Endothelial cell of umbilical vein (primary cell): ENCODE data around the gene TBC1D14. TPM values are rescaled to one million over a fixed set of nuclear protein-coding genes. Genes with fewer than 3 reads are reported as not detected.

Experiments used
- BruUV-seq: library from RNA; stranded (reverse); fragments of 400-500 nt; replicated peaks from 2 replicates; lab custom pipeline; 2021; lab: Mats Ljungman, UMichigan
- CTCF ChIA-PET: fragments of 300-600, 350-600 bp; sonication (Branson Sonifier 250); formaldehyde crosslinking; loops from one replicate; lab custom pipeline; 2021; ENCODE audit warnings: antibody characterized with exemption, inconsistent platforms; lab: Charles Lee
- POLR2A ChIA-PET: fragments of 300-600, 350-600 bp; sonication (Branson Sonifier 250); formaldehyde crosslinking; loops from one replicate; lab custom pipeline; 2021; ENCODE audit warnings: antibody characterized with exemption, inconsistent platforms; lab: Charles Lee
- DNase-seq: peaks from one replicate; pipeline ENCODE4 v3.0.0-alpha.2; 2011; ENCODE audit warnings: low read depth, low spot score
- FAIRE-seq: peaks from 2 replicates; lab custom pipeline; 2011; peaks lifted over from hg19 to GRCh38; lab: Jason Lieb, UNC
- H2AFZ ChIP-seq: 2 replicates; pipeline ENCODE4 v1.6.0; 2012; ENCODE audit warnings: low read depth, low read length, control low read depth, inconsistent platforms
- H3K27ac ChIP-seq: 2 replicates; pipeline ENCODE4 v1.5.1; 2011; ENCODE audit warnings: low read depth, mild to moderate bottlenecking, control low read depth, low read length, moderate library complexity; ENCODE audit not compliant: insufficient read depth
- H3K27me3 ChIP-seq, 2 experiments: 2 replicates each; pipeline versions ENCODE4 v1.6.0 to v1.6.1; 2011; ENCODE audit warnings: low read length in 2 of 2, mixed read lengths in 1 of 2; ENCODE audit not compliant: control insufficient read depth in 2 of 2, insufficient read depth in 2 of 2
- H3K36me3 ChIP-seq, 2 experiments: 2 replicates in 1 of 2; 3 replicates in 1 of 2; pipeline ENCODE4 v1.5.1; 2011; ENCODE audit warnings: low read length in 2 of 2, mild to moderate bottlenecking in 1 of 2, moderate library complexity in 1 of 2; ENCODE audit not compliant: control insufficient read depth in 2 of 2, insufficient read depth in 2 of 2; ENCODE audit errors: extremely low read depth in 1 of 2
- H3K4me1 ChIP-seq: 3 replicates; pipeline ENCODE4 v1.5.1; 2011; ENCODE audit warnings: mild to moderate bottlenecking, low read length; ENCODE audit not compliant: control insufficient read depth, insufficient read depth; ENCODE audit errors: extremely low read depth
- H3K4me2 ChIP-seq: 2 replicates; pipeline ENCODE4 v1.6.1; 2011; ENCODE audit warnings: low read length, control low read depth, mixed read lengths; ENCODE audit not compliant: insufficient read depth
- H3K4me3 ChIP-seq, 3 experiments: fragments of 200-600 bp in 1 of 3; sonication (generic), shearing (Covaris generic) in 1 of 3; replicated peaks in 1 of 3; 2 replicates each; pipeline ENCODE4 v1.5.1; 2011 to 2016; ENCODE audit warnings: control low read depth in 3 of 3, low read length in 3 of 3, mild to moderate bottlenecking in 2 of 3, inconsistent platforms in 1 of 3, low read depth in 1 of 3, moderate library complexity in 1 of 3; ENCODE audit not compliant: insufficient read depth in 1 of 3
- H3K79me2 ChIP-seq: 2 replicates; pipeline ENCODE4 v1.6.0; 2012; ENCODE audit warnings: low read length, inconsistent platforms; ENCODE audit not compliant: control insufficient read depth, insufficient read depth
- H3K9ac ChIP-seq: replicated peaks from 2 replicates; pipeline ENCODE3; 2011; ENCODE audit warnings: low read length, control low read depth; ENCODE audit not compliant: insufficient read depth; ENCODE audit errors: extremely low read depth
- H3K9me1 ChIP-seq: replicated peaks from 3 replicates; pipeline ENCODE4 v1.6.0; 2011; ENCODE audit warnings: mild to moderate bottlenecking, low read length; ENCODE audit not compliant: control insufficient read depth, insufficient read depth; ENCODE audit errors: extremely low read depth
- H3K9me3 ChIP-seq: replicated peaks from 2 replicates; pipeline ENCODE4 v1.5.1; 2012; ENCODE audit warnings: low read length, inconsistent platforms; ENCODE audit not compliant: control insufficient read depth, insufficient read depth
- H4K20me1 ChIP-seq: replicated peaks from 2 replicates; pipeline ENCODE3; 2011; ENCODE audit warnings: mild to moderate bottlenecking, low read length; ENCODE audit not compliant: control insufficient read depth, insufficient read depth; ENCODE audit errors: extremely low read depth
- CTCF ChIP-seq, 2 donors: IDR thresholded peaks; 1 replicate in 1 of 2; 2 replicates in 1 of 2; pipeline ENCODE4 v1.5.1; 2011; ENCODE audit warnings: low read length in 2 of 2, mild to moderate bottlenecking in 2 of 2, moderate library complexity in 2 of 2, control low read depth in 1 of 2, inconsistent platforms in 1 of 2, low read depth in 1 of 2; ENCODE audit not compliant: insufficient read depth in 1 of 2; ENCODE audit errors: extremely low read depth in 1 of 2
- EZH2 ChIP-seq: IDR thresholded peaks from 2 replicates; pipeline ENCODE4 v1.6.1; 2012; ENCODE audit warnings: borderline replicate concordance, low read depth, mild to moderate bottlenecking, moderate library complexity, low read length, inconsistent platforms; ENCODE audit not compliant: severe bottlenecking
- FOS ChIP-seq: IDR thresholded peaks from 2 replicates; pipeline ENCODE4 v1.6.1; 2011; ENCODE audit warnings: mild to moderate bottlenecking, low read length, moderate library complexity, borderline replicate concordance; ENCODE audit not compliant: insufficient read depth
- GATA2 ChIP-seq: IDR thresholded peaks from 2 replicates; pipeline ENCODE4 v1.7.0; 2011; ENCODE audit warnings: low read depth, mild to moderate bottlenecking, moderate library complexity, mixed read lengths, low read length; ENCODE audit not compliant: insufficient read length, insufficient read depth
- JUN ChIP-seq: IDR thresholded peaks from 2 replicates; pipeline ENCODE4 v1.6.1; 2011; ENCODE audit warnings: borderline replicate concordance, low read depth; ENCODE audit not compliant: insufficient read length, insufficient read depth
- MAX ChIP-seq: IDR thresholded peaks from 2 replicates; pipeline ENCODE4 v1.6.1; 2011; ENCODE audit not compliant: insufficient read depth, insufficient read length
- MYC ChIP-seq: IDR thresholded peaks from one replicate; pipeline ENCODE4 v1.6.1; 2011; ENCODE audit warnings: mild to moderate bottlenecking, low read depth, low read length
- POLR2A ChIP-seq: IDR thresholded peaks from 2 replicates; pipeline ENCODE4 v1.6.1; 2012; ENCODE audit warnings: low read depth, mild to moderate bottlenecking, control low read depth, low read length
- POLR2AphosphoS5 ChIP-seq: IDR thresholded peaks from 2 replicates; pipeline ENCODE4 v1.6.1; 2012; ENCODE audit warnings: low read depth, mild to moderate bottlenecking, control low read depth, low read length, moderate library complexity; ENCODE audit not compliant: insufficient read depth
- dilution Hi-C: fragments of 300-500 bp; cut with MboI; formaldehyde crosslinking; loops from one replicate; pipeline ENCODE4 v1.15.0; 2019; ENCODE audit warnings: low sequenced_read_pairs; ENCODE audit not compliant: extremely low pct_ligation_motif_present
- intact Hi-C: fragments of 100-400 bp; cut with micrococcal nuclease; formaldehyde crosslinking; loops from one replicate; pipeline ENCODE4 v1.10.0; 2022
- polyA plus RNA-seq, 4 experiments: library from polyadenylated mRNA; depleted of rRNA in 3 of 4; stranded (reverse) in 3 of 4; unstranded in 1 of 4; fragments of >200 nt; gene quantifications; 2 replicates each; pipeline versions ENCODE4 v1.2.1 to v1.2.3, GENCODE V29; 2011 to 2012; ENCODE audit warnings: missing spikeins in 1 of 4
- total RNA-seq: library from RNA; stranded (reverse); gene quantifications from 2 replicates; pipeline ENCODE4 v1.2.3, GENCODE V29; 2021

TBC1D14 gene
- total and polyA plus RNA-seq, 2 donors (not counting 3 experiments of a cell fraction or from before 2014, with no cell fraction given): 23.7 to 24.8 TPM

DNA sequence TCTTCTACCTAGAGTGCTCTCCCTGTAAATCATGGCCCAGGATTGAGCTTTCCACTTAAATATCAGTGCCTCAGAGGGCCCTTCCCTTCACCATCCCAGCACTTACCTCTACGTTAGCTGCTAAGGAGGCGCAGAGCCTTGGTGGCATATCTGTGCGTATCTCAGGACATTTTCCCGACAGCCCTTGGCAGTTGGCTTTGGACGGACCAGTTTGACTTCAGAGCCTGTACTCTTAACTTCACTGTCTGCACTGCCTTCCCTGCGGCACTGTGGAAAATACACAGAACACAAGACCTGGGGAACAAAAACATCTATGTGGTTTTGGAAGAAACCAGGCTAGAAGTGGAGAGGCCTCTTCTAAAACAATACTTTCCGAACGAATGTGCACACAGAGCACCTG, 135.9 kb downstream of the TBC1D14 start:
- Histone ChIP-seq H3K27me3 (no peaks in the 10 kb centered on the region), H3K9me1 (no peaks in the 10 kb centered on the region), H3K9ac (no peak overlapping the region), H3K4me1 (peaks cover 17% of the 10 kb centered on the region), H3K4me2 (no peak overlapping the region), H2AFZ (no peak overlapping the region), H3K4me3 (no peak overlapping the region), H3K79me2 (peaks cover 48% of the 10 kb centered on the region), H3K36me3 (no peaks in the 10 kb centered on the region), H4K20me1 (no peaks in the 10 kb centered on the region), H3K9me3 (no peaks in the 10 kb centered on the region), H3K27ac (no peak overlapping the region)
- DNase-seq (no peak), FAIRE-seq (no peak)
- BruUV-seq: no TSS peak
- no peak for TF ChIP-seq CTCF (IDR thresholded peaks at IDR 0.05; ENCODE audit: extremely low read depth in 1 of 2, insufficient read depth in 1 of 2, low read depth in 1 of 2, low read length in 2 of 2)
- no peak for TF ChIP-seq POLR2AphosphoS5
- no peak for TF ChIP-seq EZH2
- TF ChIP-seq GATA2: no peak
- TF ChIP-seq MAX: no peak
- no peak for TF ChIP-seq JUN
- no peak for TF ChIP-seq POLR2A
- TF ChIP-seq MYC: no peak
- no peak for TF ChIP-seq FOS
- intact Hi-C loops: loop anchor here (10.0 kb wide), 1 partner anchor 261 kb away; the partner anchor contains the start of gene KIAA0232
- dilution Hi-C loops: no loop called here
- ChIA-PET CTCF (interaction anchor here (1.1 to 4.6 kb wide), 6 partner anchors 9 to 140 kb away, joined by 3 to 41 read pairs (median 10); no protein-coding TSS in a partner anchor), POLR2A (interaction anchor here (0.7 kb wide), 1 partner anchor 72 kb away, joined by 3 read pairs; no protein-coding TSS in a partner anchor)
